Measurements from ENCODE around the gene RUNX3.

The RUNX3 gene

GRCh38 chr1:24906760-24907490 is 23.2 kb downstream of the RUNX3 start:
- Histone ChIP-seq H3K27me3 (replicated peaks; ENCODE audit: insufficient read depth, low read length) (no peaks in the 10 kb centered on the region), H3K9me3 (replicated peaks; ENCODE audit: insufficient read depth, low read length) (no peaks in the 10 kb centered on the region), H3K27ac (ENCODE audit: low read length) (no peak overlapping the region), H3K79me2 (ENCODE audit: low read length) (peaks cover 39% of the 10 kb centered on the region), H3K4me3 (ENCODE audit: low read length) (no peak overlapping the region), H3K4me1 (ENCODE audit: low read length) (no peaks in the 10 kb centered on the region), H3K9ac (ENCODE audit: low read length) (no peak overlapping the region), H4K20me1 (ENCODE audit: insufficient read depth, low read length) (no peaks in the 10 kb centered on the region), H3K4me2 (ENCODE audit: low read depth, low read length) (no peak overlapping the region), H3K9me2 (replicated peaks; ENCODE audit: insufficient read depth, low read length) (no peaks in the 10 kb centered on the region), H3K36me3 (replicated peaks; ENCODE audit: insufficient read depth, low read length) (peaks cover 4% of the 10 kb centered on the region; the same call in 1 of the 2 replicates), H2AFZ (ENCODE audit: low read length) (no peak overlapping the region), H3F3A (ENCODE audit: insufficient read depth, low read length) (no peaks in the 10 kb centered on the region)
- no peak for DNase-seq
- no peak for TF ChIP-seq EZH2 (optimal IDR thresholded peaks at IDR 0.05; ENCODE audit: low read depth, low read length)
- no peak for TF ChIP-seq EZH2phosphoT487 (IDR thresholded peaks at IDR 0.05; ENCODE audit: low read length)
- TF ChIP-seq, protein P1, sequence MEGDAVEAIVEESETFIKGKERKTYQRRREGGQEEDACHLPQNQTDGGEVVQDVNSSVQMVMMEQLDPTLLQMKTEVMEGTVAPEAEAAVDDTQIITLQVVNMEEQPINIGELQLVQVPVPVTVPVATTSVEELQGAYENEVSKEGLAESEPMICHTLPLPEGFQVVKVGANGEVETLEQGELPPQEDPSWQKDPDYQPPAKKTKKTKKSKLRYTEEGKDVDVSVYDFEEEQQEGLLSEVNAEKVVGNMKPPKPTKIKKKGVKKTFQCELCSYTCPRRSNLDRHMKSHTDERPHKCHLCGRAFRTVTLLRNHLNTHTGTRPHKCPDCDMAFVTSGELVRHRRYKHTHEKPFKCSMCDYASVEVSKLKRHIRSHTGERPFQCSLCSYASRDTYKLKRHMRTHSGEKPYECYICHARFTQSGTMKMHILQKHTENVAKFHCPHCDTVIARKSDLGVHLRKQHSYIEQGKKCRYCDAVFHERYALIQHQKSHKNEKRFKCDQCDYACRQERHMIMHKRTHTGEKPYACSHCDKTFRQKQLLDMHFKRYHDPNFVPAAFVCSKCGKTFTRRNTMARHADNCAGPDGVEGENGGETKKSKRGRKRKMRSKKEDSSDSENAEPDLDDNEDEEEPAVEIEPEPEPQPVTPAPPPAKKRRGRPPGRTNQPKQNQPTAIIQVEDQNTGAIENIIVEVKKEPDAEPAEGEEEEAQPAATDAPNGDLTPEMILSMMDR (IDR thresholded peaks at IDR 0.05; ENCODE audit: low read length) = no peak

DNA sequence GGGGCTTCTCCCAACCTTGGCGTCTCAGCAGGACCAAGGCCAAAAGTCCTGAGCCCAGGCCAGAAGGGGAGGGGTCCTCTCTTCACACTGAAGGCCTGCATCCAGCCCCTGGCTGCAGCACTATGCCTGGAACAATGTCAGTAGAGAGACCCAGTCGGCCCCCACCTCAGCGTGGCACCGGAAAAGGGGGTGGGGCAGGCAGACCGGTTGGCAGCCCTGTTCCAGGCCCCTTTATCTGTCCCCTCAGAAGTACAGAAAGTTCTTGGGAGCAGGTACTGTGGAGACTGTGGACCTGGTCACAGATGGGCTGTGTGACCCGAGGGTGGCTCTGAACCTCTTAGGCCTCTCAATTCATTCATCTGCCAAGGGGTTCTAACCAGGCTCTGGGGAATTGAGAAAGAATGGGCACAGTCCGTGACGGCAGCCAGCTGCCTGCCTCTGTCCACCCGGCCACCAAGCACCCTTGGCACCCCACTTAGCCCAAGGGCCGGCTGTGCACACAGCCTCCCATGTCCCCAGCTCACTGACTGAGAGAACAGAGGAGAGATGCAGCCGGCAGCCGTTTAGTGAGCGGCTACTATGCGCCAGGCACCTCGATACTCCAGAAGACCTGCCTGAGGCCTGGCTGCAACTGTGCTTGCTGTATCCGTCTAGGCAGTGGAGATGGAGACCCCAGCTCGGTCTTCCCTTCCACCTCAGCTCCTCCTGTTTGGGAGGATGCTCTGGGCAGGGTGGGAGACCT is 23.9 kb downstream of the RUNX3 start:
- Histone ChIP-seq H3F3A (ENCODE audit: insufficient read depth, low read length) (no peaks in the 10 kb centered on the region), H3K27me3 (replicated peaks; ENCODE audit: insufficient read depth, low read length) (no peaks in the 10 kb centered on the region), H3K4me1 (ENCODE audit: low read length) (no peaks in the 10 kb centered on the region), H3K27ac (ENCODE audit: low read length) (no peak overlapping the region), H4K20me1 (ENCODE audit: insufficient read depth, low read length) (no peaks in the 10 kb centered on the region), H3K4me2 (ENCODE audit: low read depth, low read length) (no peak overlapping the region), H3K9me3 (replicated peaks; ENCODE audit: insufficient read depth, low read length) (no peaks in the 10 kb centered on the region), H3K9ac (ENCODE audit: low read length) (no peak overlapping the region), H2AFZ (ENCODE audit: low read length) (no peak overlapping the region), H3K9me2 (replicated peaks; ENCODE audit: insufficient read depth, low read length) (no peaks in the 10 kb centered on the region), H3K4me3 (ENCODE audit: low read length) (no peak overlapping the region), H3K36me3 (replicated peaks; ENCODE audit: insufficient read depth, low read length) (peaks cover 4% of the 10 kb centered on the region; the same call in 1 of the 2 replicates), H3K79me2 (ENCODE audit: low read length) (peaks cover 39% of the 10 kb centered on the region)
- TF ChIP-seq EZH2 (optimal IDR thresholded peaks at IDR 0.05; ENCODE audit: low read depth, low read length) (no peak), EZH2phosphoT487 (IDR thresholded peaks at IDR 0.05; ENCODE audit: low read length) (no peak)
- TF ChIP-seq, protein P1 (IDR thresholded peaks at IDR 0.05; ENCODE audit: low read length) = no peak
- no peak for DNase-seq

DNA sequence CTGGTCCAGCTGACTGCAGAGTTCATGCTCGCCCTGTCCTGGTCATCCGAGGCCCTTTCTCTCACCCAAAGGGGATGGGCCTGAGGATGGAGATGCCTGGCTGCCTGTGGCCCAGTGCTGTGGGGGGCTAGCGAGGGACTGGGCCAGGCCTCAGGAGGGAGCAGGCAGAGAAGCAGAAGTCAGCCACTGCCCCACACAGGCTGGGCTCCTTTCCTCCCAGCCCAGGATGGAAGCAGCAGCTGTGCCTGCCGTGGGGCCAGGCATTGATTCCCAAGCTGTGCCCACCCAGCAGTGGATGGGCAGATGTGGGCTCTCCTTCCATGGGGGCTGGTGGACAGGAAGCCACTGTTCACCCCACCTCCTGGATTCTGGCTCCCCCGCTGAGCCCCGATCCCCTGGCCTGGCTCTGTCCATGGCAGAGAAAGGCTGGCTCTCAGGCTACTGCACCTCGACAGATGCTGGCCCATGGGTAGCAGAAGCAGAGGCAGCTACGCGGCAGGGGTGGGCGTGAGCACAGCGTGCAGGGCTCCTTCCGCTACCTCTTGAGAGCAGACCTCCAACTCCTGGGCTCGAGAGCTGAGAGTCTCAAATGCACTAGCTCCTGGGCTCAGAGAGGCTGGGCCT is 24.6 kb downstream of the RUNX3 start:
- H3K27ac ChIP-seq (ENCODE audit: low read length) = no peak overlapping the region

More for the DNA sequence above, 24.6 kb downstream of the RUNX3 start:
- TF ChIP-seq EZH2 (optimal IDR thresholded peaks at IDR 0.05; ENCODE audit: low read depth, low read length) (no peak), EZH2phosphoT487 (IDR thresholded peaks at IDR 0.05; ENCODE audit: low read length) (no peak)
- TF ChIP-seq, protein P1 (IDR thresholded peaks at IDR 0.05; ENCODE audit: low read length) = no peak
- H3F3A ChIP-seq (ENCODE audit: insufficient read depth, low read length) = no peaks in the 10 kb centered on the region
- no peaks in the 10 kb centered on the region for H3K9me3 ChIP-seq (replicated peaks; ENCODE audit: insufficient read depth, low read length)
- H3K36me3 ChIP-seq (replicated peaks; ENCODE audit: insufficient read depth, low read length) = peaks cover 4% of the 10 kb centered on the region; the same call in 1 of the 2 replicates
- no peaks in the 10 kb centered on the region for H3K4me1 ChIP-seq (ENCODE audit: low read length)
- no peak overlapping the region for H2AFZ ChIP-seq (ENCODE audit: low read length)
- H3K4me3 ChIP-seq (ENCODE audit: low read length) = no peak overlapping the region
- H3K79me2 ChIP-seq (ENCODE audit: low read length) = peaks cover 34% of the 10 kb centered on the region
- H3K9ac ChIP-seq (ENCODE audit: low read length) = no peak overlapping the region
- no peak overlapping the region for H3K4me2 ChIP-seq (ENCODE audit: low read depth, low read length)
- no peaks in the 10 kb centered on the region for H4K20me1 ChIP-seq (ENCODE audit: insufficient read depth, low read length)
- no peaks in the 10 kb centered on the region for H3K27me3 ChIP-seq (replicated peaks; ENCODE audit: insufficient read depth, low read length)
- no peaks in the 10 kb centered on the region for H3K9me2 ChIP-seq (replicated peaks; ENCODE audit: insufficient read depth, low read length)
- DNase-seq = no peak
